Upper lobe of right lung (tissue), 1 donor: Measurements from ENCODE around the gene KCNT2. TPM values are rescaled to one million over a fixed set of nuclear protein-coding genes. Genes with fewer than 3 reads are reported as not detected.

Experiments
- ATAC-seq: fragments of 200-7000 bp; cut with Tn5 transposase; one replicate; pipeline ENCODE4 v1.9.1; 2020; ENCODE audit warnings: mild to moderate bottlenecking, moderate library complexity
- DNase-seq: peaks from one replicate; pipeline ENCODE4 v3.0.0-alpha.2; 2020
- H3K27ac ChIP-seq: fragments of 200-600 bp; one replicate; pipeline ENCODE4 v1.8.0; 2022
- H3K27me3 ChIP-seq: fragments of 200-600 bp; one replicate; pipeline ENCODE4 v1.8.0; 2022; ENCODE audit warnings: mild to moderate bottlenecking
- H3K36me3 ChIP-seq: fragments of 200-600 bp; one replicate; pipeline ENCODE4 v1.8.0; 2022
- H3K4me1 ChIP-seq: fragments of 200-600 bp; one replicate; pipeline ENCODE4 v1.8.0; 2022
- H3K4me3 ChIP-seq: fragments of 200-600 bp; one replicate; pipeline ENCODE4 v1.8.0; 2022; ENCODE audit warnings: mild to moderate bottlenecking
- H3K9me3 ChIP-seq: fragments of 200-600 bp; one replicate; pipeline ENCODE4 v1.8.0; 2022
- intact Hi-C: fragments of 100-400 bp; cut with DNase I; formaldehyde crosslinking; loops from one replicate; pipeline ENCODE4 v1.11.0; 2022
- total RNA-seq: library from RNA; stranded (reverse); fragmentation: NEBNext Ultra II Directional; extraction: Animal tissue kit (Norgen Biotek cat#: 25700); gene quantifications from one replicate; pipeline ENCODE4 v1.2.1, GENCODE V29; 2021
- TF ChIP-seq, protein P1 (sequence below): fragments of 200-600 bp; IDR thresholded peaks from one replicate; pipeline ENCODE4 v1.8.0; 2022; ENCODE audit warnings: antibody characterized with exemption
- donor health status: DM: no; HTN: yes; CAD: no; lungs with severe emphysema.

KCNT2 gene
- total RNA-seq, 1 donor from 2014 or later: 8.1 TPM

DNA sequence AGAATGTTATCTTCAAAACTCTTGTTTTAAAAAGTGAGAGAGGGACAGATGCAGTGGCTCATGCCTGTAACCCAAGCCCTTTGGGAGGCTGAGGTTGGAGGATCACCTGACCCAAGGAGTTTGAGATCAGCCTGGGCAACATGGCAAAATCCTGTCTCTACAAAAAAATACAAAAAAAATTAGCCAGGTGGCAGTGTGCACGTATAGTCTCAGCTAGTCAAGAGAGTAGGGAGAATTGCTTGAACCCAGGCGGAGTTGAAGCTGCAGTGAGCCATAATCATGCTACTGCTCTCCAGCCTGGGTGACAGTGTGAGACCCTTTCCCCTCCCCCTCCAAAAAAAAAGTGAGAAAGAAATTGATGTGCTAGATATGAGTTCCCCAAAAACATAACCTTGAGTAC, 131.0 kb downstream of the KCNT2 start:
- DNase-seq (no peak), ATAC-seq (no peak)
- Histone ChIP-seq H3K4me3 (no peak overlapping the region), H3K4me1 (no peaks in the 10 kb centered on the region), H3K9me3 (no peaks in the 10 kb centered on the region), H3K27ac (no peak overlapping the region), H3K27me3 (no peaks in the 10 kb centered on the region), H3K36me3 (no peaks in the 10 kb centered on the region)
- intact Hi-C loops: no loop called here
- TF ChIP-seq, protein P1, sequence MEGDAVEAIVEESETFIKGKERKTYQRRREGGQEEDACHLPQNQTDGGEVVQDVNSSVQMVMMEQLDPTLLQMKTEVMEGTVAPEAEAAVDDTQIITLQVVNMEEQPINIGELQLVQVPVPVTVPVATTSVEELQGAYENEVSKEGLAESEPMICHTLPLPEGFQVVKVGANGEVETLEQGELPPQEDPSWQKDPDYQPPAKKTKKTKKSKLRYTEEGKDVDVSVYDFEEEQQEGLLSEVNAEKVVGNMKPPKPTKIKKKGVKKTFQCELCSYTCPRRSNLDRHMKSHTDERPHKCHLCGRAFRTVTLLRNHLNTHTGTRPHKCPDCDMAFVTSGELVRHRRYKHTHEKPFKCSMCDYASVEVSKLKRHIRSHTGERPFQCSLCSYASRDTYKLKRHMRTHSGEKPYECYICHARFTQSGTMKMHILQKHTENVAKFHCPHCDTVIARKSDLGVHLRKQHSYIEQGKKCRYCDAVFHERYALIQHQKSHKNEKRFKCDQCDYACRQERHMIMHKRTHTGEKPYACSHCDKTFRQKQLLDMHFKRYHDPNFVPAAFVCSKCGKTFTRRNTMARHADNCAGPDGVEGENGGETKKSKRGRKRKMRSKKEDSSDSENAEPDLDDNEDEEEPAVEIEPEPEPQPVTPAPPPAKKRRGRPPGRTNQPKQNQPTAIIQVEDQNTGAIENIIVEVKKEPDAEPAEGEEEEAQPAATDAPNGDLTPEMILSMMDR: no peak

DNA sequence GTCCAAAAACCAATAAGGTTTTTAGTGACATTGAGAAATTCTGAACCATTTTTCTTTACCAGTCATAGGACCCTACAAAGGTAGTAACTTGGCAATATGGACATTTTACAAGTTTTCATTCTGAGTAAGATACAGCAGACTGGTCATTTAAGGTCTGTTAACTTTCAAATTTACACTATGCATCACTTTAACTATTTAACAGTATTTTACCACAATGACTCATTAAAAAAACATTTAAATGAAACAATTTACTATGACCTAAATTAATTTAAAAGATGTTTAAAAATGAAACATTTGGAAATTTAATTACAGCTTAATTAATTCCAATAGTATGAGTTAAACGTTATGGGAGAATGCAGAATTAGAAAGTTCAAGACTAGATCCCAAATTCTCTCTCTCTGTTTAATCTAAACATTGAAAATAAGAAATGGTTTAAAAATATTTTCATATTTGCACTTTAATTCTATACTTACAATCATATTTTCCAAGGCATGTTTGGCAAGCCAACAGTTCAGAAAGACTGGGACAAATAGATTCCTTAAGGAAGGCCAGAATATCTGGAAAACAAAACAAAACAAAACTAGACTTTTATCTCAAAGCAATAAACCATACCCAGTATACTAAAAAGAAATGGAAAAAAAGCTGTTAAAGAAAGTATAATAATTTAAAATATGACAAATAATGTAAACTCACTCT, 140.9 kb downstream of the KCNT2 start:
- no peak overlapping the region for H3K27ac ChIP-seq

DNA sequence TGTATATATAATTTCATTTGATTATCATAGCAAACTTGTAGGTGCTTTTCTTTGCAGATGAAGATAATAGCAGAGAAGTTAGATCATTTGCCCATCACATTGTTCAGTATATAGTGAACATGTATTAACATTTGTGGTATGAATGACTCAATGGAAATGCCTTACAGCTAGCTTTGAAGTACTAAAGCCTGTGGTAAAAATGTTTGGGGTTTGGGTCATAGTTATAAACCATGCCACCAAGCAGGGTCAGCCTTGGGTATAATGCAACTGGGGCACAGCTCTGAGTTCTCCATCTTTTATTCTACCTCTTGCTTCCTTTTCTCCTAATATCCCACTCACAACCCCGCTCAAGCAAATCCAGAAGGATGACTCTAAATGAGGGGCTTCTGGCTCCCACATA, 141.6 kb downstream of the KCNT2 start:
- TF ChIP-seq, protein P1: no peak
- DNase-seq (no peak), ATAC-seq (no peak)
- intact Hi-C loops: no loop called here
- H3K36me3 ChIP-seq: no peaks in the 10 kb centered on the region
- H3K4me1 ChIP-seq: no peaks in the 10 kb centered on the region
- H3K4me3 ChIP-seq: no peak overlapping the region
- H3K27me3 ChIP-seq: no peaks in the 10 kb centered on the region
- no peaks in the 10 kb centered on the region for H3K9me3 ChIP-seq
- no peak overlapping the region for H3K27ac ChIP-seq

More for the DNA sequence above, 140.9 kb downstream of the KCNT2 start:
- no peak for ATAC-seq
- Histone ChIP-seq H3K27me3 (no peaks in the 10 kb centered on the region), H3K36me3 (no peaks in the 10 kb centered on the region), H3K4me3 (no peak overlapping the region), H3K4me1 (no peaks in the 10 kb centered on the region), H3K9me3 (no peaks in the 10 kb centered on the region)
- TF ChIP-seq, protein P1: no peak
- intact Hi-C loops: no loop called here
- no peak for DNase-seq

DNA sequence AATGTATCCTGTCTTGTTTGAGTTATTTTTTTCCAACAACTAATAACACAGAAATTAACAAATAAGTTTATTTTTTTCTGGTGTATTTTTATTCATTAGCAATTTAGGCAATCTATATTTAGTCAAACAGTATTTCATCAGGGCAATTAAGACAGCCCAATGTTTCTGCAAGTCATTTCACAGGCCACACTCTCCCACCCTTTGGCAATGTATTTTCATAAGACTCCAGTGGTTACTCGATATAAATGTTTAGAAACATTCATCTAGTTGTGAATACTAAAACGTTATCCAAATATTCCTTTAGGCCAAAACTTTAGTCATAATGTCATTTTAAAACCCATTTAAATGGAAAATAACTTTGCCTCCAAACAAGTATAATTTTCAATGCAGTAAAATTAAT, 142.1 kb downstream of the KCNT2 start:
- Histone ChIP-seq H3K27me3 (no peaks in the 10 kb centered on the region), H3K27ac (no peak overlapping the region), H3K36me3 (no peaks in the 10 kb centered on the region), H3K9me3 (no peaks in the 10 kb centered on the region), H3K4me3 (no peak overlapping the region), H3K4me1 (no peaks in the 10 kb centered on the region)
- DNase-seq (no peak), ATAC-seq (no peak)
- intact Hi-C loops: no loop called here
- TF ChIP-seq, protein P1: no peak

DNA sequence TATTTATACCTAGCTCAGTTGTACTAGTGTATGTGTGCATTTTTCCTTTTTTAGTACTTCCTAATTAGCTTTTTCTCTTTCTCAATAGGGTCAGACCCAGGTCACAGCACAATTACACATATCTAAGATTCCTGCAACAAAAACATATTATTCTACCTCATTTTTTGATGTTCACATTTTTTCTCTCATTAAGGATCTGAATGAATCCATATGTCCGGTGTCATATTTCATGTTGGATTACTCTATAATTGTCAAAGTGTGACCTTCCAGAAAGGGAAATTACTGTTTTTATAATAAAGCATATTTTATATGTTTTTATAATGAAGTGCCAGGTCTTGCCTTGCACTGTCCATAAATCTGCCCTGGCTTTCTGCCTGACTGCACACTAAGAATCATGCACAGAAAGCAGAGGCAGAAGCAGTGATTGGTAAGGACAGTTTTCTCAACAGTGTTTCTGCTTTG, 143.7 kb downstream of the KCNT2 start:
- Histone ChIP-seq H3K9me3 (no peaks in the 10 kb centered on the region), H3K4me3 (no peak overlapping the region), H3K4me1 (no peaks in the 10 kb centered on the region), H3K27me3 (no peaks in the 10 kb centered on the region), H3K27ac (no peak overlapping the region), H3K36me3 (no peaks in the 10 kb centered on the region)
- ATAC-seq: no peak
- DNase-seq: no peak
- intact Hi-C loops: no loop called here
- TF ChIP-seq, protein P1: no peak
